ENCODE data around the gene MACROD1. TPM values are rescaled to one million over a fixed set of nuclear protein-coding genes. Genes with fewer than 3 reads are reported as not detected.

Gene MACROD1
- total RNA-seq, 2 experiments from 2014 or later, result 6.0 to 6.3 TPM

GRCh38 chr11:64080390-64080789 is 85.5 kb downstream of the MACROD1 start:
- H3K4me3 Mint-ChIP-seq, result no peak overlapping the region
- no peaks in the 10 kb centered on the region for H3K27me3 Mint-ChIP-seq
- DNase-seq, result no peak
- intact Hi-C loops (cut with DNase I, micrococcal nuclease), result no loop called here
- H3K27me3 ChIP-seq (ENCODE audit: control insufficient read depth in 1 of 2, insufficient read depth in 2 of 2, low read length in 2 of 2), result no peaks in the 10 kb centered on the region
- H3K9me3 ChIP-seq (ENCODE audit: control insufficient read depth in 1 of 2, insufficient read depth in 1 of 2, low read length in 2 of 2), result no peaks in the 10 kb centered on the region
- POLR2A ChIA-PET, result no interaction called here
- H3K27ac Mint-ChIP-seq, result no peak overlapping the region
- no peak for TF ChIP-seq CTCF (IDR thresholded peaks at IDR 0.05)
- CTCF ChIA-PET, result no interaction called here
- no peak overlapping the region for H3K4me3 ChIP-seq (ENCODE audit: low read length)
- no peak overlapping the region for H3K27ac ChIP-seq (ENCODE audit: low read depth in 1 of 2, low read length in 2 of 2)
- no peaks in the 10 kb centered on the region for H3K9me3 Mint-ChIP-seq
- no peaks in the 10 kb centered on the region for H3K36me3 Mint-ChIP-seq (ENCODE audit: low read depth)
- ATAC-seq (ENCODE audit: poor library complexity), result no peak
- no peaks in the 10 kb centered on the region for H3K4me1 Mint-ChIP-seq (ENCODE audit: low read depth)
- no peaks in the 10 kb centered on the region for H3K36me3 ChIP-seq (ENCODE audit: insufficient read depth, low read length)
- H3K4me1 ChIP-seq (ENCODE audit: insufficient read depth, low read length), result no peaks in the 10 kb centered on the region

- H3K9me3 Mint-ChIP-seq, result no peaks in the 10 kb centered on the region
- Histone ChIP-seq H3K27me3 (ENCODE audit: control insufficient read depth in 1 of 2, insufficient read depth in 2 of 2, low read length in 2 of 2) (no peaks in the 10 kb centered on the region), H3K27ac (ENCODE audit: low read depth in 1 of 2, low read length in 2 of 2) (no peak overlapping the region), H3K4me1 (ENCODE audit: insufficient read depth, low read length) (peaks cover 11% of the 10 kb centered on the region), H3K9me3 (ENCODE audit: control insufficient read depth in 1 of 2, insufficient read depth in 1 of 2, low read length in 2 of 2) (no peaks in the 10 kb centered on the region), H3K4me3 (ENCODE audit: low read length) (no peak overlapping the region), H3K36me3 (ENCODE audit: insufficient read depth, low read length) (no peaks in the 10 kb centered on the region)
- no peaks in the 10 kb centered on the region for H3K36me3 Mint-ChIP-seq (ENCODE audit: low read depth)
- peaks cover 6% of the 10 kb centered on the region for H3K4me1 Mint-ChIP-seq (ENCODE audit: low read depth)
- intact Hi-C loops (cut with DNase I, micrococcal nuclease), result no loop called here
- no peak for DNase-seq
- ChIA-PET POLR2A (no interaction called here), CTCF (no interaction called here)
- no peaks in the 10 kb centered on the region for H3K27me3 Mint-ChIP-seq
- H3K27ac Mint-ChIP-seq, result no peak overlapping the region
- ATAC-seq (ENCODE audit: poor library complexity), result no peak
- no peak for TF ChIP-seq CTCF (IDR thresholded peaks at IDR 0.05)
- H3K4me3 Mint-ChIP-seq, result no peak overlapping the region
Observed at GRCh38 chr11:64078905-64079304, 87.0 kb downstream of the MACROD1 start.

- Histone ChIP-seq H3K4me3 (ENCODE audit: low read length) (no peak overlapping the region), H3K36me3 (ENCODE audit: insufficient read depth, low read length) (no peaks in the 10 kb centered on the region), H3K9me3 (ENCODE audit: control insufficient read depth in 1 of 2, insufficient read depth in 1 of 2, low read length in 2 of 2) (no peaks in the 10 kb centered on the region), H3K4me1 (ENCODE audit: insufficient read depth, low read length) (peaks cover 17% of the 10 kb centered on the region), H3K27me3 (ENCODE audit: control insufficient read depth in 1 of 2, insufficient read depth in 2 of 2, low read length in 2 of 2) (no peaks in the 10 kb centered on the region), H3K27ac (ENCODE audit: low read depth in 1 of 2, low read length in 2 of 2) (no peak overlapping the region)
- H3K36me3 Mint-ChIP-seq (ENCODE audit: low read depth), result no peaks in the 10 kb centered on the region
- ChIA-PET POLR2A (no interaction called here), CTCF (no interaction called here)
- no peak for TF ChIP-seq CTCF (IDR thresholded peaks at IDR 0.05)
- ATAC-seq (ENCODE audit: poor library complexity), result no peak
- DNase-seq, result no peak
- intact Hi-C loops (cut with DNase I, micrococcal nuclease), result no loop called here
- peaks cover 6% of the 10 kb centered on the region for H3K4me1 Mint-ChIP-seq (ENCODE audit: low read depth)
- no peaks in the 10 kb centered on the region for H3K9me3 Mint-ChIP-seq
- no peak overlapping the region for H3K4me3 Mint-ChIP-seq
- H3K27ac Mint-ChIP-seq, result no peak overlapping the region
- no peaks in the 10 kb centered on the region for H3K27me3 Mint-ChIP-seq
Observed at GRCh38 chr11:64078284-64078683, 87.6 kb downstream of the MACROD1 start.
